Embryonic facial prominence (tissue), 1 donor: ENCODE measurements around the gene CST8.

Experiments used
- DNase-seq: peaks from one replicate; pipeline ENCODE4 v3.0.0-alpha.2; 2016; ENCODE audit errors: extremely low spot score

The CST8 gene

GRCh38 chr20:23476015-23476754 lies 14.7 kb upstream of the CST8 start:
- no peak for DNase-seq

GRCh38 chr20:23477223-23477622 lies 13.7 kb upstream of the CST8 start:
- DNase-seq, result no peak

GRCh38 chr20:23479043-23479442 lies 11.9 kb upstream of the CST8 start:
- DNase-seq, result no peak

GRCh38 chr20:23482138-23482537 lies 8.8 kb upstream of the CST8 start:
- no peak for DNase-seq

- DNase-seq, result no peak
Observed at GRCh38 chr20:23484081-23484480, 6.8 kb upstream of the CST8 start.

- DNase-seq, result no peak
Observed at GRCh38 chr20:23488470-23488869, 2.4 kb upstream of the CST8 start.

- DNase-seq, result no peak
Observed at GRCh38 chr20:23488996-23489395, 1.9 kb upstream of the CST8 start.

GRCh38 chr20:23492292-23492691 lies 1.4 kb downstream of the CST8 start:
- DNase-seq, result no peak

GRCh38 chr20:23493172-23493772 lies 2.4 kb downstream of the CST8 start:
- no peak for DNase-seq

- DNase-seq, result no peak
Observed at GRCh38 chr20:23497536-23497935, 6.6 kb downstream of the CST8 start.

GRCh38 chr20:23501926-23502325 lies 11.0 kb downstream of the CST8 start:
- DNase-seq, result no peak

GRCh38 chr20:23503649-23504048 lies 12.7 kb downstream of the CST8 start:
- no peak for DNase-seq

GRCh38 chr20:23507346-23507745 lies 16.4 kb downstream of the CST8 start:
- no peak for DNase-seq

- no peak for DNase-seq
Observed at GRCh38 chr20:23508449-23509229, 17.7 kb downstream of the CST8 start.

- DNase-seq, result no peak
Observed at GRCh38 chr20:23509247-23509913, 18.5 kb downstream of the CST8 start.

- no peak for DNase-seq
Observed at GRCh38 chr20:23510000-23510590, 19.2 kb downstream of the CST8 start.

- DNase-seq, result no peak
Observed at GRCh38 chr20:23513164-23513563, 22.2 kb downstream of the CST8 start.

- DNase-seq, result no peak
Observed at GRCh38 chr20:23514848-23515247, 23.9 kb downstream of the CST8 start.

- DNase-seq, result no peak
Observed at GRCh38 chr20:23515250-23515939, 24.5 kb downstream of the CST8 start.

GRCh38 chr20:23517719-23518118 lies 26.8 kb downstream of the CST8 start:
- DNase-seq, result no peak

GRCh38 chr20:23519556-23519955 lies 28.6 kb downstream of the CST8 start:
- no peak for DNase-seq
